A549 (cell line): Measurements from ENCODE around the gene FAM120A. TPM values are rescaled to one million over a fixed set of nuclear protein-coding genes. Genes with fewer than 3 reads are reported as not detected.

ENCODE experiments used
- ATAC-seq, 2 experiments: fragments of 200-7000 bp in 1 of 2; fragments of >200 bp in 1 of 2; cut with Nextera tagmentation in 1 of 2; cut with Tn5 transposase in 1 of 2; 3 replicates each; pipeline versions ENCODE4 v1.8.0 to v1.9.1; 2018 to 2020; ENCODE audit warnings: mild to moderate bottlenecking in 1 of 2, moderate library complexity in 1 of 2
- CTCF ChIA-PET: fragments of 300-600 bp; sonication (Branson Sonifier 250); formaldehyde crosslinking; extraction: SDS; loops from one replicate; lab custom pipeline; 2021; ENCODE audit warnings: antibody characterized with exemption, inconsistent platforms; lab: Yijun Ruan, JAX
- POLR2A ChIA-PET: fragments of 350-600 bp; formaldehyde crosslinking; extraction: SDS; loops from one replicate; lab custom pipeline; 2021; ENCODE audit warnings: antibody characterized with exemption, inconsistent platforms; lab: Yijun Ruan, JAX
- DNase-seq, 2 experiments: peaks; one replicate each; pipeline versions ENCODE4 v3.0.0 to v3.0.0-alpha.2; 2011 to 2016; ENCODE audit warnings: low read depth in 1 of 2, low spot score in 1 of 2
- FAIRE-seq: peaks from 2 replicates; lab custom pipeline; 2011; peaks lifted over from hg19 to GRCh38; lab: Jason Lieb, UNC
- H3K27ac ChIP-seq, 2 experiments: fragments of >200 bp; sonication (Bioruptor Twin); formaldehyde crosslinking; 3 replicates each; pipeline ENCODE4 v1.5.1; 2016 to 2017
- H3K4me1 ChIP-seq: fragments of >200 bp; sonication (Bioruptor Twin); formaldehyde crosslinking; 3 replicates; pipeline ENCODE4 v1.6.1; 2016
- H3K4me2 ChIP-seq: fragments of >200 bp; sonication (Bioruptor Twin); formaldehyde crosslinking; 3 replicates; pipeline ENCODE4 v1.6.1; 2016
- H3K4me3 ChIP-seq: fragments of >200 bp; sonication (Bioruptor Twin); formaldehyde crosslinking; 3 replicates; pipeline ENCODE4 v1.5.1; 2016
- H3K9me3 ChIP-seq: fragments of >200 bp; sonication (Bioruptor Twin); formaldehyde crosslinking; 3 replicates; pipeline ENCODE4 v1.6.1; 2016
- ATOH8 ChIP-seq: fragments of 250-450 bp; sonication (Bioruptor Pico); IDR thresholded peaks from 2 replicates; pipeline ENCODE4 v1.5.0; 2020; ENCODE audit warnings: low read depth, mild to moderate bottlenecking, moderate library complexity
- CEBPB ChIP-seq, 2 experiments: fragments of >200 bp in 1 of 2; sonication (Bioruptor Twin) in 1 of 2; formaldehyde crosslinking in 1 of 2; IDR thresholded peaks; 2 replicates each; pipeline ENCODE4 v1.6.1; 2012 to 2016
- CTCF ChIP-seq: fragments of >200 bp; sonication (Bioruptor Twin); formaldehyde crosslinking; IDR thresholded peaks from 3 replicates; pipeline ENCODE4 v1.5.1; 2016
- EHMT2 ChIP-seq: fragments of 200-600 bp; sonication (generic); IDR thresholded peaks from 2 replicates; pipeline ENCODE4 v1.6.1; 2016; ENCODE audit warnings: antibody characterized with exemption, low read depth, mild to moderate bottlenecking, moderate library complexity
- ESRRA ChIP-seq: fragments of 150-350 bp; IDR thresholded peaks from 2 replicates; pipeline ENCODE4 v1.6.1; 2014; ENCODE audit warnings: mild to moderate bottlenecking, low read length, borderline replicate concordance
- FOSL2 ChIP-seq, 2 experiments: fragments of 450-650 bp in 1 of 2; fragments of >200 bp in 1 of 2; sonication (Bioruptor Twin) in 1 of 2; formaldehyde crosslinking; IDR thresholded peaks; 2 replicates each; pipeline versions ENCODE4 v1.5.0 to v1.6.1; 2016 to 2020; ENCODE audit warnings: mild to moderate bottlenecking in 1 of 2, moderate library complexity in 1 of 2
- FOXS1 ChIP-seq: fragments of 250-450 bp; sonication (Bioruptor Pico); IDR thresholded peaks from 2 replicates; pipeline ENCODE4 v1.5.0; 2020; ENCODE audit warnings: mild to moderate bottlenecking, moderate library complexity
- HOXB5 ChIP-seq: fragments of 250-450 bp; sonication (Bioruptor Pico); IDR thresholded peaks from 2 replicates; pipeline ENCODE4 v1.5.0; 2020; ENCODE audit warnings: mild to moderate bottlenecking, moderate library complexity
- KDM1A ChIP-seq: fragments of 200-600 bp; sonication (generic); IDR thresholded peaks from 2 replicates; pipeline ENCODE4 v1.6.1; 2016; ENCODE audit warnings: low read depth, mild to moderate bottlenecking
- KDM5A ChIP-seq: fragments of 200-600 bp; sonication (generic); IDR thresholded peaks from 2 replicates; pipeline ENCODE4 v1.6.1; 2016; ENCODE audit warnings: antibody characterized with exemption, mild to moderate bottlenecking
- MAFK ChIP-seq: fragments of 450-650 bp; IDR thresholded peaks from 2 replicates; pipeline ENCODE4 v1.6.1; 2014; ENCODE audit not compliant: partially characterized antibody
- MAZ ChIP-seq: fragments of 150-350 bp; IDR thresholded peaks from 2 replicates; pipeline ENCODE4 v1.6.1; 2014; ENCODE audit warnings: antibody characterized with exemption, low read depth, low read length, borderline replicate concordance
- MYC ChIP-seq: IDR thresholded peaks from 2 replicates; pipeline ENCODE4 v1.6.1; 2012; ENCODE audit warnings: mild to moderate bottlenecking, inconsistent platforms, low read length, improper control_type of control experiment, borderline replicate concordance
- NFE2L2 ChIP-seq: fragments of 150-350 bp; conservative IDR thresholded peaks from 2 replicates; pipeline ENCODE4 v1.6.1; 2014; ENCODE audit warnings: low read length
- PBX3 ChIP-seq: IDR thresholded peaks from 2 replicates; pipeline ENCODE4 v1.6.1; 2012
- POLR2A ChIP-seq: IDR thresholded peaks from 2 replicates; pipeline ENCODE4 v1.6.1; 2012; ENCODE audit warnings: mild to moderate bottlenecking, low read length
- POLR2AphosphoS2 ChIP-seq: conservative IDR thresholded peaks from 2 replicates; pipeline ENCODE4 v1.6.1; 2012; ENCODE audit warnings: low read length, improper control_type of control experiment, inconsistent platforms
- RARB ChIP-seq: fragments of 250-450 bp; sonication (Bioruptor Pico); IDR thresholded peaks from 2 replicates; pipeline ENCODE4 v1.8.0; 2021; ENCODE audit warnings: mild to moderate bottlenecking, moderate library complexity
- REST ChIP-seq: fragments of 200-600 bp; sonication (generic); IDR thresholded peaks from 2 replicates; pipeline ENCODE4 v1.6.1; 2016; ENCODE audit warnings: antibody characterized with exemption, mild to moderate bottlenecking, moderate library complexity
- SMC3 ChIP-seq: fragments of >200 bp; sonication (Bioruptor Twin); formaldehyde crosslinking; IDR thresholded peaks from 3 replicates; pipeline ENCODE4 v1.6.1; 2018; ENCODE audit warnings: inconsistent platforms
- SREBF2 ChIP-seq: fragments of 450-650 bp; IDR thresholded peaks from 2 replicates; pipeline ENCODE4 v1.6.1; 2014; ENCODE audit warnings: mild to moderate bottlenecking, moderate library complexity
- ZC3H11A ChIP-seq: fragments of 450-650 bp; IDR thresholded peaks from 2 replicates; pipeline ENCODE4 v1.6.1; 2014; ENCODE audit warnings: antibody characterized with exemption, mild to moderate bottlenecking
- ZFP36 ChIP-seq: fragments of 450-650 bp; IDR thresholded peaks from 2 replicates; pipeline ENCODE4 v1.6.1; 2014; ENCODE audit warnings: borderline replicate concordance; ENCODE audit not compliant: partially characterized antibody
- WGBS: methylation state at CpG from one replicate; pipeline ENCODE4 v1.1.6; 2017; ENCODE audit errors: missing lambda C conversion rate; 5-methylcytosine and 5-hydroxymethylcytosine counted together
- polyA plus RNA-seq, 4 experiments: library from polyadenylated mRNA; depleted of rRNA in 3 of 4; stranded (reverse); fragments of >200 nt; fragmentation: RNase III in 1 of 4; extraction: RNeasy Plus Mini Kit Qiagen cat#74134 plus additional on column Dnase treatment in 1 of 4; gene quantifications; 2 replicates in 3 of 4; 3 replicates in 1 of 4; pipeline ENCODE4 v1.2.3, GENCODE V29; 2011 to 2017
- TF ChIP-seq, protein P1 (sequence below): fragments of 150-350 bp; IDR thresholded peaks from 2 replicates; pipeline ENCODE4 v1.6.1; 2014; ENCODE audit warnings: low read depth, mild to moderate bottlenecking, low read length

The FAM120A gene
- polyA plus RNA-seq, 2 of the 4 experiments (the other 2 are of a cell fraction) = 86.3 to 111 TPM

DNA sequence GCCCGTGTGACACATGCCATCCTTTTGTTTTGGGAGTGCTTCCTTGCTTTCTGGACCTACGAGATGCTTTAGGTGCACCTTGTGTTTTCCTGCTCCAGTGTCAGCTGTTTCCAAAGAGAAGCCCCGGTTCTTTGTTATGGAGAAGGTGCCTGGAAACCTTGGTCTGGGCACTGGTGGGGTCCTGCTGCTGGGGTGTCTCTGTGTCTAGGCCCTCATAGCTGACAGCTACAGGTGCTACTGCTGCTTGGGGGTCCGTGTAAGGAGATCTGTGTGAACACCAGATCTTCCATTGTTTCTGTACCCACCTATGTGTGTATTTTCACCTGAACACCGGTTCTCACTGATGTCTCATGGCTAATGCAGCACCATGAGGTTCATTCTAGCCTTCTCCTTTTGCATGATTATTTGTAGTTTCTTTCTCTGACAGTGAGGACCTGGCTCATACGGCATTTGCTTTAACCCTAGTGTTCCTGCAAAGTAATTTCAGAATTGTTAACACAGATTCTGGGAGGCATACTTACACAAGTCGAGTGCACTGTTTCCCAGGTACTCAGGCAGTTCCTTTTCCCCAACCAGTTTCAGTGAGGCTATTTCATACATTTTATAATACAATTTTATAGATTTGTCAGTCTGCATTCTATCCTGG lies 15.1 kb downstream of the FAM120A start (continued):
- no peak for TF ChIP-seq PBX3
- no peak for TF ChIP-seq KDM5A
- TF ChIP-seq RARB = no peak
- no peak for TF ChIP-seq ESRRA
- TF ChIP-seq SREBF2 = no peak
- no peak for TF ChIP-seq POLR2AphosphoS2
- TF ChIP-seq POLR2A = no peak

GRCh38 chr9:93467062-93467416 lies 15.6 kb downstream of the FAM120A start:
- POLR2A ChIA-PET = no interaction called here
- peak; percentile 36 to 41; a peak in 3 of 6 replicates for ATAC-seq
- 2% methylated on average over 3 of the region's 3 CpGs for WGBS
- DNase-seq = peak in 1 of 2 experiments; percentile 46
- Histone ChIP-seq H3K27ac (peak overlapping the region; percentile 84), H3K4me1 (peaks cover 88% of the 10 kb centered on the region), H3K4me2 (peak overlapping the region; percentile 98), H3K9me3 (no peaks in the 10 kb centered on the region), H3K4me3 (peak overlapping the region; percentile 32; the same call in 2 of the 3 replicates)
- FAIRE-seq = no peak
- CTCF ChIA-PET = interaction anchor here (0.8 kb wide), 1 partner anchor 1317 kb away, joined by 4 read pairs; no protein-coding TSS in a partner anchor
- TF ChIP-seq ZFP36 (no peak), HOXB5 (CRISPR knock-in tag) (no peak), MAFK (peak; percentile 99), KDM1A (no peak), MAZ (no peak), CTCF (no peak), FOSL2 (IDR thresholded peaks at IDR 0.05) (no peak), FOSL2 (CRISPR knock-in tag; IDR thresholded peaks at IDR 0.05) (peak; percentile 50; the same call in 1 of the 2 replicates), FOXS1 (CRISPR knock-in tag) (no peak), PBX3 (no peak), EHMT2 (no peak), NFE2L2 (peak; percentile 97)

DNA sequence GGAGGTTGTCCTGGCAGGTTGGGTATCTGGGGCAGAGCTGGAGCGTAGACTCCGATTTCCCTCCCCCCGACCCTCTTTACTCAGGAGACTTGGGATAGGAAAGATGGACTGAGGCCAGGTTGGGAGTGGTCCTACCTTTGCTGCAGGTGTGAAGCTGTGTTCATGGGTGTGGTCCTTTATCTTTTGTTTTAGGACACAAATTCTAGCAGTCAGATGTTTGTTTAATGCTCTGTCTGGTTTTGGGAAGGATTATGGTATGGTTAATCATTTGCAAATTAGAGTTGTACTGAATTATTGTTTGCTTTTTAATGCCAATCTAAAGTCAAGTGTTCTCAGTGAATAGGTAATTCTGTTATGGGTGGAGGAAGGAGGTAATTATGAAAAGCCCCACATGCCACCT lies 16.0 kb downstream of the FAM120A start:
- ChIA-PET CTCF (interaction anchor here (0.8 to 1.2 kb wide), 2 partner anchors 47 to 1316 kb away, joined by 3 to 4 read pairs; no protein-coding TSS in a partner anchor), POLR2A (no interaction called here)
- Histone ChIP-seq H3K27ac (peak overlapping the region; percentile 84), H3K9me3 (no peaks in the 10 kb centered on the region), H3K4me3 (peak overlapping the region; percentile 32; the same call in 2 of the 3 replicates), H3K4me2 (peak overlapping the region; percentile 98), H3K4me1 (peaks cover 91% of the 10 kb centered on the region)
- DNase-seq = no peak
- FAIRE-seq = no peak
- ATAC-seq = peak in 1 of 2 experiments; percentile 22; a peak in 2 of 6 replicates
- WGBS = 4% methylated on average over 3 of the region's 3 CpGs
- no peak for TF ChIP-seq SMC3
- TF ChIP-seq MYC = no peak
- TF ChIP-seq, protein P1, sequence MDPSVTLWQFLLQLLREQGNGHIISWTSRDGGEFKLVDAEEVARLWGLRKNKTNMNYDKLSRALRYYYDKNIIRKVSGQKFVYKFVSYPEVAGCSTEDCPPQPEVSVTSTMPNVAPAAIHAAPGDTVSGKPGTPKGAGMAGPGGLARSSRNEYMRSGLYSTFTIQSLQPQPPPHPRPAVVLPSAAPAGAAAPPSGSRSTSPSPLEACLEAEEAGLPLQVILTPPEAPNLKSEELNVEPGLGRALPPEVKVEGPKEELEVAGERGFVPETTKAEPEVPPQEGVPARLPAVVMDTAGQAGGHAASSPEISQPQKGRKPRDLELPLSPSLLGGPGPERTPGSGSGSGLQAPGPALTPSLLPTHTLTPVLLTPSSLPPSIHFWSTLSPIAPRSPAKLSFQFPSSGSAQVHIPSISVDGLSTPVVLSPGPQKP = no peak
- TF ChIP-seq ZC3H11A = no peak
- no peak for TF ChIP-seq HOXB5 (CRISPR knock-in tag)
- no peak for TF ChIP-seq PBX3
- TF ChIP-seq CEBPB (IDR thresholded peaks at IDR 0.05) = no peak
- no peak for TF ChIP-seq REST
- TF ChIP-seq ATOH8 (CRISPR knock-in tag) = no peak
